ENCODE data around the gene IFNG-AS1.

DNA sequence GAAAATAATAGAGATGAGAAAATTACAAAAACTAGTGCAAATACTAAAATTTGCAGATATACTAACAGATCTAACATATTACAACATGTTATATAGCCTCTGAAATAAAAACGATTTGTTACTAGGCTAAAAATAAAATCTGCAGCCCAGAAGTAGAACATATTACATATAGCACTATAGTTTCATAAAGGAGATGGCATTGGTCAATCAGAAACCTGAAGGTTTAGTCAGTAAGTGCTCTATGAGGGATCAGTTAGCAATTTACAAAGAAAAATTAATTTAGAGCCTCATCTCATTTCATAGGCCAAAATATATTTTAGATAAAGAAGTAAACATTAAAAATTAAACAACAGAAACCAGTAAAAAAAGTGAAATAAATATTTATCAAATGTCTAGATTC lies 41.0 kb downstream of the IFNG-AS1 start:
- no peak for TF ChIP-seq EZH2 (IDR thresholded peaks at IDR 0.05; ENCODE audit: borderline replicate concordance)
- TF ChIP-seq, protein P1, sequence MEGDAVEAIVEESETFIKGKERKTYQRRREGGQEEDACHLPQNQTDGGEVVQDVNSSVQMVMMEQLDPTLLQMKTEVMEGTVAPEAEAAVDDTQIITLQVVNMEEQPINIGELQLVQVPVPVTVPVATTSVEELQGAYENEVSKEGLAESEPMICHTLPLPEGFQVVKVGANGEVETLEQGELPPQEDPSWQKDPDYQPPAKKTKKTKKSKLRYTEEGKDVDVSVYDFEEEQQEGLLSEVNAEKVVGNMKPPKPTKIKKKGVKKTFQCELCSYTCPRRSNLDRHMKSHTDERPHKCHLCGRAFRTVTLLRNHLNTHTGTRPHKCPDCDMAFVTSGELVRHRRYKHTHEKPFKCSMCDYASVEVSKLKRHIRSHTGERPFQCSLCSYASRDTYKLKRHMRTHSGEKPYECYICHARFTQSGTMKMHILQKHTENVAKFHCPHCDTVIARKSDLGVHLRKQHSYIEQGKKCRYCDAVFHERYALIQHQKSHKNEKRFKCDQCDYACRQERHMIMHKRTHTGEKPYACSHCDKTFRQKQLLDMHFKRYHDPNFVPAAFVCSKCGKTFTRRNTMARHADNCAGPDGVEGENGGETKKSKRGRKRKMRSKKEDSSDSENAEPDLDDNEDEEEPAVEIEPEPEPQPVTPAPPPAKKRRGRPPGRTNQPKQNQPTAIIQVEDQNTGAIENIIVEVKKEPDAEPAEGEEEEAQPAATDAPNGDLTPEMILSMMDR (IDR thresholded peaks at IDR 0.05; ENCODE audit: poor library complexity): no peak
- TF ChIP-seq EZH2phosphoT487 (IDR thresholded peaks at IDR 0.05; ENCODE audit: low read depth, severe bottlenecking, unreplicated experiment): no peak

All from hepatocyte (in vitro differentiated cells).